ENCODE measurements around the gene BABAM2. TPM values are rescaled to one million over a fixed set of nuclear protein-coding genes. Genes with fewer than 3 reads are reported as not detected.
A peak's percentile ranks its signal among the peaks of the same experiment; 100 is the strongest.

BABAM2 gene
- total and polyA plus RNA-seq, 2 of the 4 experiments (the other 2 are of a cell fraction) = 20.9 to 23.1 TPM

DNA sequence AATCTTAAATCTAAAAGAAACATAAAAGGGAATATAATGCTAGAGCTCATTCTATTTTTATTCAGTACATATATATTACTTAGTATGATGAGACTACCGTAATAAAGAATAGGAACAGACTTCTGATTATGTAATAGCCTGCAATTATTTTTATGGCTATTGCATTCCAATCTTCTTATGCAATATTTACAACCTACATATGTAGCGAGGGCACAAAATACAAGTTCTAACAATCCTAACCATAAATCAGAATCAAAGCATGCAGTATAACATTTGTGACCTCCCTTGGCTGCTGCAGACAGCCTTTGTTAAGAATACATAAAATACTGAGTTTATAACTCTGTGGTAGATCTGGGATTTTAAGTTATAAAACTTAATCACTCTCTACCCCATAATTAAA, 177.6 kb downstream of the BABAM2 start:
- Histone ChIP-seq H3K27ac (ENCODE audit: insufficient read depth, low read length) (no peak overlapping the region), H2AFZ (replicated peaks; ENCODE audit: low read length, poor library complexity) (no peak overlapping the region), H3K9me3 (ENCODE audit: control insufficient read depth, insufficient read depth, low read length) (no peaks in the 10 kb centered on the region), H4K5ac (ENCODE audit: low read depth, low read length) (no peak overlapping the region), H3K9me1 (ENCODE audit: insufficient read depth, low read length) (0 out of 2 replicates have a peak, but pooled peaks cover 3% of the 10 kb centered on the region), H3K27me3 (ENCODE audit: control insufficient read depth, insufficient read depth, low read length) (no peaks in the 10 kb centered on the region), H3K4me1 (ENCODE audit: control insufficient read depth, insufficient read depth, low read length) (no peaks in the 10 kb centered on the region), H3K36me3 (ENCODE audit: control insufficient read depth, insufficient read depth, low read length) (no peaks in the 10 kb centered on the region), H4K8ac (ENCODE audit: low read depth in 2 of 2, low read length in 2 of 2) (no peak overlapping the region), H2BK120ac (ENCODE audit: low read depth, low read length) (no peak overlapping the region), H3K14ac (replicated peaks; ENCODE audit: low read depth, low read length) (no peak overlapping the region), H3K18ac (ENCODE audit: low read depth, low read length) (no peak overlapping the region), H2BK15ac (ENCODE audit: low read depth, low read length) (no peak overlapping the region), H3K4ac (ENCODE audit: low read depth, low read length) (no peak overlapping the region), H3K4me3 (ENCODE audit: insufficient read depth, low read depth, low read length) (no peak overlapping the region), H3K23ac (ENCODE audit: low read depth, low read length) (no peak overlapping the region), H2AK5ac (ENCODE audit: low read depth, low read length) (no peak overlapping the region), H3K9ac (ENCODE audit: low read depth, low read length) (no peak overlapping the region), H3K4me2 (ENCODE audit: low read depth, low read length) (no peak overlapping the region), H3K56ac (ENCODE audit: extremely low read depth, insufficient read depth, low read length) (no peak overlapping the region), H4K20me1 (ENCODE audit: insufficient read depth, low read length) (no peaks in the 10 kb centered on the region), H2BK5ac (ENCODE audit: low read depth, low read length, poor library complexity, severe bottlenecking) (no peak overlapping the region), H2AK9ac (replicated peaks; ENCODE audit: low read depth, low read length, poor library complexity) (no peak overlapping the region), H3K79me1 (ENCODE audit: low read depth in 1 of 2, low read length in 2 of 2) (no peaks in the 10 kb centered on the region), H4K91ac (ENCODE audit: insufficient read depth, low read depth, low read length) (no peak overlapping the region), H2BK20ac (ENCODE audit: low read depth, low read length) (no peak overlapping the region)
- DNase-seq (no peak), ATAC-seq (ENCODE audit: low read depth) (no peak)
- dilution Hi-C loops (cut with HindIII; ENCODE audit: low sequenced_read_pairs, unreplicated experiment) (no loop called here), intact Hi-C loops (cut with micrococcal nuclease) (no loop called here), in situ Hi-C loops (cut with MboI; ENCODE audit: low sequenced_read_pairs) (no loop called here)
- WGBS, 2 experiments (ENCODE audit: extremely low coverage in 2 of 2, insufficient read length in 1 of 2) = 100% methylated on average over 1 of the region's 2 CpGs; no CpG with 5 or more reads in 1 of the 2 experiments
- TF ChIP-seq CEBPB (IDR thresholded peaks at IDR 0.05; ENCODE audit: low read depth, low read length) = peak; percentile 33; the same call in 1 of the 2 replicates
- no peak for TF ChIP-seq FOS (IDR thresholded peaks at IDR 0.05; ENCODE audit: low read depth, low read length)
- TF ChIP-seq USF2 (IDR thresholded peaks at IDR 0.05; ENCODE audit: low read depth, low read length) = no peak
- no peak for TF ChIP-seq SMC3 (IDR thresholded peaks at IDR 0.05; ENCODE audit: low read depth, low read length)
- TF ChIP-seq, protein P1, sequence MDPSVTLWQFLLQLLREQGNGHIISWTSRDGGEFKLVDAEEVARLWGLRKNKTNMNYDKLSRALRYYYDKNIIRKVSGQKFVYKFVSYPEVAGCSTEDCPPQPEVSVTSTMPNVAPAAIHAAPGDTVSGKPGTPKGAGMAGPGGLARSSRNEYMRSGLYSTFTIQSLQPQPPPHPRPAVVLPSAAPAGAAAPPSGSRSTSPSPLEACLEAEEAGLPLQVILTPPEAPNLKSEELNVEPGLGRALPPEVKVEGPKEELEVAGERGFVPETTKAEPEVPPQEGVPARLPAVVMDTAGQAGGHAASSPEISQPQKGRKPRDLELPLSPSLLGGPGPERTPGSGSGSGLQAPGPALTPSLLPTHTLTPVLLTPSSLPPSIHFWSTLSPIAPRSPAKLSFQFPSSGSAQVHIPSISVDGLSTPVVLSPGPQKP (IDR thresholded peaks at IDR 0.05; ENCODE audit: borderline replicate concordance, low read depth, low read length) = no peak
- TF ChIP-seq RFX5 (IDR thresholded peaks at IDR 0.05; ENCODE audit: low read depth, low read length) = no peak
- no peak for TF ChIP-seq BHLHE40 (IDR thresholded peaks at IDR 0.05; ENCODE audit: low read depth, low read length)
- no peak for TF ChIP-seq POLR2A (IDR thresholded peaks at IDR 0.05; ENCODE audit: low read depth, low read length)
- ChIA-PET CTCF (no interaction called here), POLR2A (ENCODE audit: unreplicated experiment) (no interaction called here)
- no TSS peak for BruUV-seq (replicated peaks)
